Ascending aorta (tissue), 2 donors: ENCODE data around the gene CKS1B. TPM values are rescaled to one million over a fixed set of nuclear protein-coding genes. Genes with fewer than 3 reads are reported as not detected.

ENCODE experiments used
- DNase-seq, 2 donors: peaks; one replicate each; pipeline ENCODE4 v3.0.0-alpha.2; 2019; ENCODE audit warnings: low spot score in 2 of 2
- H3K27ac ChIP-seq, 2 donors: fragments of 200-600 bp; sonication (generic); one replicate each; pipeline ENCODE4 v1.5.1; 2016 to 2017; ENCODE audit warnings: mild to moderate bottlenecking in 1 of 2
- H3K27me3 ChIP-seq: fragments of 200-600 bp; sonication (generic); one replicate; pipeline ENCODE4 v1.5.1; 2017
- H3K36me3 ChIP-seq, 2 donors: fragments of 200-600 bp; sonication (generic); one replicate each; pipeline ENCODE4 v1.5.1; 2016
- H3K4me1 ChIP-seq, 2 donors: fragments of 200-600 bp; sonication (generic); one replicate each; pipeline ENCODE4 v1.5.1; 2016 to 2017; ENCODE audit warnings: mild to moderate bottlenecking in 1 of 2
- H3K4me3 ChIP-seq, 2 donors: fragments of 200-600 bp; sonication (generic); one replicate each; pipeline ENCODE4 v1.5.1; 2016 to 2017; ENCODE audit warnings: mild to moderate bottlenecking in 1 of 2
- H3K9me3 ChIP-seq, 2 donors: fragments of 200-600 bp; sonication (generic); one replicate each; pipeline ENCODE4 v1.5.1; 2016
- CTCF ChIP-seq, 3 experiments: fragments of 200-600 bp in 2 of 3; fragments of 450-650 bp in 1 of 3; sonication (generic) in 2 of 3; IDR thresholded peaks; one replicate each; pipeline ENCODE4 v1.5.1; 2016 to 2019; ENCODE audit warnings: antibody characterized with exemption in 3 of 3, mild to moderate bottlenecking in 1 of 3, moderate library complexity in 1 of 3
- intact Hi-C: fragments of 100-400 bp; cut with DNase I; formaldehyde crosslinking; loops from one replicate; pipeline ENCODE4 v1.15.1; 2023
- total RNA-seq: library from RNA; depleted of rRNA; stranded (reverse); fragments of >200 nt; gene quantifications from one replicate; pipeline ENCODE4 v1.1.0, GENCODE V29; 2016

The CKS1B gene
- total RNA-seq, 1 donor from 2014 or later, result 40.4 TPM

- no peaks in the 10 kb centered on the region for H3K9me3 ChIP-seq
- peaks cover 21 to 30% of the 10 kb centered on the region in 2 donors for H3K36me3 ChIP-seq
- peak overlapping the region; percentile 28 to 52 for H3K27ac ChIP-seq
- H3K27me3 ChIP-seq, result no peaks in the 10 kb centered on the region
- intact Hi-C loops, result no loop called here
- H3K4me1 ChIP-seq, result peaks cover 0 to 5% of the 10 kb centered on the region in 2 donors
- no peak for TF ChIP-seq CTCF (IDR thresholded peaks at IDR 0.05)
- no peak overlapping the region for H3K4me3 ChIP-seq
- no peak for DNase-seq
These were observed 29.9 kb upstream of the CKS1B start for GRCh38 chr1:154944401-154945159.

- no peak overlapping the region for H3K4me3 ChIP-seq
- H3K27ac ChIP-seq, result peak overlapping the region in 1 of 2 donors; percentile 24
- TF ChIP-seq CTCF (IDR thresholded peaks at IDR 0.05), result no peak
- intact Hi-C loops, result no loop called here
- DNase-seq, result no peak
- H3K27me3 ChIP-seq, result no peaks in the 10 kb centered on the region
- peaks cover 0 to 5% of the 10 kb centered on the region in 2 donors for H3K4me1 ChIP-seq
- no peaks in the 10 kb centered on the region for H3K9me3 ChIP-seq
- peaks cover 25 to 33% of the 10 kb centered on the region in 2 donors for H3K36me3 ChIP-seq
These were observed 29.1 kb upstream of the CKS1B start for GRCh38 chr1:154945160-154945961.

- Histone ChIP-seq H3K36me3 (peaks cover 34 to 41% of the 10 kb centered on the region in 2 donors), H3K4me3 (no peak overlapping the region), H3K27ac (no peak overlapping the region), H3K27me3 (no peaks in the 10 kb centered on the region), H3K9me3 (no peaks in the 10 kb centered on the region), H3K4me1 (peaks cover 0 to 5% of the 10 kb centered on the region in 2 donors)
- intact Hi-C loops, result no loop called here
- DNase-seq, result no peak
- TF ChIP-seq CTCF (IDR thresholded peaks at IDR 0.05), result no peak
These were observed 28.3 kb upstream of the CKS1B start for GRCh38 chr1:154945962-154946850.

GRCh38 chr1:154948079-154948478, 26.4 kb upstream of the CKS1B start:
- no peak for TF ChIP-seq CTCF (IDR thresholded peaks at IDR 0.05)
- no peaks in the 10 kb centered on the region for H3K9me3 ChIP-seq
- no peak for DNase-seq
- H3K4me3 ChIP-seq, result no peak overlapping the region
- peaks cover 0 to 8% of the 10 kb centered on the region in 2 donors for H3K4me1 ChIP-seq
- peaks cover 35 to 46% of the 10 kb centered on the region in 2 donors for H3K36me3 ChIP-seq
- no peak overlapping the region for H3K27ac ChIP-seq
- no peaks in the 10 kb centered on the region for H3K27me3 ChIP-seq
- intact Hi-C loops, result no loop called here

- Histone ChIP-seq H3K4me3 (no peak overlapping the region), H3K27me3 (no peaks in the 10 kb centered on the region), H3K27ac (no peak overlapping the region), H3K4me1 (peaks cover 15 to 34% of the 10 kb centered on the region in 2 donors), H3K36me3 (peaks cover 26 to 28% of the 10 kb centered on the region in 2 donors), H3K9me3 (no peaks in the 10 kb centered on the region)
- intact Hi-C loops, result no loop called here
- no peak for DNase-seq
- TF ChIP-seq CTCF (IDR thresholded peaks at IDR 0.05), result no peak
These were observed 22.4 kb upstream of the CKS1B start for GRCh38 chr1:154951901-154952657.
